DMS79 (cell line): ENCODE measurements around the gene IRX4.

Source experiments
- DNase-seq: peaks from one replicate; lab custom pipeline; 2025; lab: John Stamatoyannopoulos, UW

Gene IRX4

GRCh38 chr5:1882337-1883119 lies at the start of gene IRX4:
TSS of gene IRX4 (minus strand) at chr5:1882925. CDS start at chr5:1882647, 278 bp downstream.
- peak; percentile 27 for DNase-seq

GRCh38 chr5:1931604-1932231 lies 49.0 kb upstream of the IRX4 start:
- DNase-seq = no peak

- DNase-seq = no peak
These were observed 48.3 kb upstream of the IRX4 start for GRCh38 chr5:1930880-1931603.

- DNase-seq = no peak
These were observed 47.8 kb upstream of the IRX4 start for GRCh38 chr5:1930501-1930879.

GRCh38 chr5:1929108-1929991 lies 46.6 kb upstream of the IRX4 start:
- DNase-seq = no peak

GRCh38 chr5:1926471-1927341 lies 44.0 kb upstream of the IRX4 start:
- DNase-seq = no peak

- DNase-seq = no peak
These were observed 43.3 kb upstream of the IRX4 start for GRCh38 chr5:1926071-1926440.

GRCh38 chr5:1925111-1926070 lies 42.7 kb upstream of the IRX4 start:
- no peak for DNase-seq

GRCh38 chr5:1923766-1924165 lies 41.0 kb upstream of the IRX4 start:
- DNase-seq = no peak

- DNase-seq = no peak
These were observed 40.6 kb upstream of the IRX4 start for GRCh38 chr5:1923341-1923740.

- DNase-seq = no peak
These were observed 39.0 kb upstream of the IRX4 start for GRCh38 chr5:1921711-1922110.

GRCh38 chr5:1919750-1920149 lies 37.0 kb upstream of the IRX4 start:
- no peak for DNase-seq

- no peak for DNase-seq
These were observed 36.5 kb upstream of the IRX4 start for GRCh38 chr5:1919209-1919566.

- DNase-seq = no peak
These were observed 35.9 kb upstream of the IRX4 start for GRCh38 chr5:1918488-1919208.

GRCh38 chr5:1917830-1918487 lies 35.2 kb upstream of the IRX4 start:
- DNase-seq = no peak

- no peak for DNase-seq
These were observed 33.6 kb upstream of the IRX4 start for GRCh38 chr5:1916041-1917001.

- no peak for DNase-seq
These were observed 32.6 kb upstream of the IRX4 start for GRCh38 chr5:1915316-1915715.

GRCh38 chr5:1914471-1914870 lies 31.7 kb upstream of the IRX4 start:
- no peak for DNase-seq
